ENCODE data around the gene NMS. TPM values are rescaled to one million over a fixed set of nuclear protein-coding genes. Genes with fewer than 3 reads are reported as not detected.

NMS gene
- total RNA-seq, 1 experiment from 2014 or later, result not detected

GRCh38 chr2:100426384-100426720 lies 43.9 kb upstream of the NMS start:
- Histone ChIP-seq H3K9me3 (ENCODE audit: low read depth, low read length, poor library complexity, severe bottlenecking) (no peaks in the 10 kb centered on the region), H3K27ac (ENCODE audit: low read depth, low read length, poor library complexity, severe bottlenecking) (no peak overlapping the region), H3K36me3 (ENCODE audit: insufficient read depth, low read length, poor library complexity, severe bottlenecking) (no peaks in the 10 kb centered on the region), H3K4me3 (ENCODE audit: low read depth, low read length, poor library complexity, severe bottlenecking) (no peak overlapping the region), H3K4me1 (ENCODE audit: insufficient read depth, low read length, poor library complexity, severe bottlenecking) (no peaks in the 10 kb centered on the region), H3K27me3 (replicated peaks; ENCODE audit: insufficient read depth, low read depth, low read length, poor library complexity) (no peaks in the 10 kb centered on the region)
- intact Hi-C loops (cut with micrococcal nuclease; ENCODE audit: unreplicated experiment), result no loop called here
- POLR2A ChIA-PET (ENCODE audit: low non-redundant PET), result no interaction called here
- no peak for TF ChIP-seq EZH2 (IDR thresholded peaks at IDR 0.05; ENCODE audit: borderline replicate concordance, low read depth, low read length, poor library complexity, severe bottlenecking)
- no peak for TF ChIP-seq CTCF (conservative IDR thresholded peaks at IDR 0.05; ENCODE audit: low read depth, low read length)
- no peak for DNase-seq (ENCODE audit: low spot score)
- CTCF ChIA-PET, result no interaction called here
- no TSS peak for BruUV-seq (replicated peaks)

GRCh38 chr2:100427111-100427510 lies 43.2 kb upstream of the NMS start:
- no peak overlapping the region for H3K27ac ChIP-seq (ENCODE audit: low read depth, low read length, poor library complexity, severe bottlenecking)
- no peak for TF ChIP-seq EZH2 (IDR thresholded peaks at IDR 0.05; ENCODE audit: borderline replicate concordance, low read depth, low read length, poor library complexity, severe bottlenecking)
- TF ChIP-seq CTCF (conservative IDR thresholded peaks at IDR 0.05; ENCODE audit: low read depth, low read length), result no peak
- H3K4me3 ChIP-seq (ENCODE audit: low read depth, low read length, poor library complexity, severe bottlenecking), result no peak overlapping the region
- H3K36me3 ChIP-seq (ENCODE audit: insufficient read depth, low read length, poor library complexity, severe bottlenecking), result no peaks in the 10 kb centered on the region
- BruUV-seq (replicated peaks), result no TSS peak
- H3K4me1 ChIP-seq (ENCODE audit: insufficient read depth, low read length, poor library complexity, severe bottlenecking), result no peaks in the 10 kb centered on the region
- CTCF ChIA-PET, result no interaction called here
- DNase-seq (ENCODE audit: low spot score), result no peak
- no peaks in the 10 kb centered on the region for H3K9me3 ChIP-seq (ENCODE audit: low read depth, low read length, poor library complexity, severe bottlenecking)
- intact Hi-C loops (cut with micrococcal nuclease; ENCODE audit: unreplicated experiment), result no loop called here
- no peaks in the 10 kb centered on the region for H3K27me3 ChIP-seq (replicated peaks; ENCODE audit: insufficient read depth, low read depth, low read length, poor library complexity)
- POLR2A ChIA-PET (ENCODE audit: low non-redundant PET), result no interaction called here

- BruUV-seq (replicated peaks), result no TSS peak
- TF ChIP-seq EZH2 (IDR thresholded peaks at IDR 0.05; ENCODE audit: borderline replicate concordance, low read depth, low read length, poor library complexity, severe bottlenecking), result no peak
- TF ChIP-seq CTCF (conservative IDR thresholded peaks at IDR 0.05; ENCODE audit: low read depth, low read length), result peak; percentile 63
- Histone ChIP-seq H3K9me3 (ENCODE audit: low read depth, low read length, poor library complexity, severe bottlenecking) (no peaks in the 10 kb centered on the region), H3K36me3 (ENCODE audit: insufficient read depth, low read length, poor library complexity, severe bottlenecking) (no peaks in the 10 kb centered on the region), H3K27ac (ENCODE audit: low read depth, low read length, poor library complexity, severe bottlenecking) (no peak overlapping the region), H3K4me1 (ENCODE audit: insufficient read depth, low read length, poor library complexity, severe bottlenecking) (no peaks in the 10 kb centered on the region), H3K4me3 (ENCODE audit: low read depth, low read length, poor library complexity, severe bottlenecking) (no peak overlapping the region), H3K27me3 (replicated peaks; ENCODE audit: insufficient read depth, low read depth, low read length, poor library complexity) (no peaks in the 10 kb centered on the region)
- ChIA-PET CTCF (no interaction called here), POLR2A (ENCODE audit: low non-redundant PET) (no interaction called here)
- peak; percentile 55 for DNase-seq (ENCODE audit: low spot score)
- intact Hi-C loops (cut with micrococcal nuclease; ENCODE audit: unreplicated experiment), result no loop called here
Measured at GRCh38 chr2:100427627-100428258, 42.5 kb upstream of the NMS start.
